ENCODE measurements around the gene WDR3. TPM values are rescaled to one million over a fixed set of nuclear protein-coding genes. Genes with fewer than 3 reads are reported as not detected.
A peak's percentile ranks its signal among the peaks of the same experiment; 100 is the strongest.

The WDR3 gene
- 10 to 100 TPM in 5 of 7 donors, 1 to 10 TPM in 2; 3.6 to 27.5 (median 20.8) TPM for total RNA-seq
- 10 to 100 TPM in 1 of 2 donors, 1 to 10 TPM in 1; 4.8 to 29.1 TPM for polyA plus RNA-seq
- long read RNA-seq, donor 1, full-length matches to known transcripts: 10 of 40 reads
- long read RNA-seq, donor 1, partial matches to known transcripts: 19 of 40 reads
- long read RNA-seq, donor 1, other reads (novel, unspliced or antisense): 11 of 40 reads
- long read RNA-seq, donor 2, full-length matches to known transcripts: 5 of 10 reads
- long read RNA-seq, donor 2, partial matches to known transcripts: 5 of 10 reads
- long read RNA-seq, donor 2, other reads (novel, unspliced or antisense): 0 of 10 reads
- long read RNA-seq, donor 3, full-length matches to known transcripts: 32 of 47 reads
- long read RNA-seq, donor 3, partial matches to known transcripts: 4 of 47 reads
- long read RNA-seq, donor 3, other reads (novel, unspliced or antisense): 11 of 47 reads

GRCh38 chr1:117929343-117930172 is at the start of gene WDR3, which contains the start of gene GDAP2:
WDR3 (plus strand) TSS chr1:117929739; CDS start chr1:117933320, 3,581 bp downstream.
GDAP2 (minus strand) TSS chr1:117929621; CDS start chr1:117920357, 9,264 bp downstream.
- H3K27me3 ChIP-seq: no peaks in the 10 kb centered on the region
- no peaks in the 10 kb centered on the region for H3K36me3 ChIP-seq
- WGBS, 3 donors: 0 to 1% (median 0%) methylated on average over 55 to 64 of the region's 64 CpGs
- intact Hi-C loops (cut with DNase I): no loop called here
- peak; percentile 92 to 95 (median 94) for DNase-seq
- H3K4me3 ChIP-seq: peak within 1 kb of the TSS; percentile 68
- no peak for TF ChIP-seq POLR2A (IDR thresholded peaks at IDR 0.05)
- no peak for TF ChIP-seq EP300 (IDR thresholded peaks at IDR 0.05)
- TF ChIP-seq CTCF (IDR thresholded peaks at IDR 0.05): no peak
- H3K27ac ChIP-seq: peak within 1 kb of the TSS in 1 of 2 donors; percentile 54
- H3K4me1 ChIP-seq (ENCODE audit: insufficient read depth): peaks cover 11% of the 10 kb centered on the region
- no peaks in the 10 kb centered on the region for H3K9me3 ChIP-seq

GRCh38 chr1:117883616-117884015 is 45.9 kb upstream of the WDR3 start:
- no peaks in the 10 kb centered on the region for H3K9me3 ChIP-seq
- no peak for DNase-seq
- no peaks in the 10 kb centered on the region for H3K4me1 ChIP-seq (ENCODE audit: insufficient read depth)
- H3K27ac ChIP-seq: no peak overlapping the region
- H3K27me3 ChIP-seq: no peaks in the 10 kb centered on the region
- WGBS, 3 donors: 93 to 100% (median 95%) methylated on average over 1 of the region's 1 CpG
- no peak overlapping the region for H3K4me3 ChIP-seq
- TF ChIP-seq POLR2A (IDR thresholded peaks at IDR 0.05) (no peak), CTCF (IDR thresholded peaks at IDR 0.05) (no peak), EP300 (IDR thresholded peaks at IDR 0.05) (no peak)
- H3K36me3 ChIP-seq: no peaks in the 10 kb centered on the region
- intact Hi-C loops (cut with DNase I): no loop called here

- H3K27me3 ChIP-seq: no peaks in the 10 kb centered on the region
- no peak overlapping the region for H3K4me3 ChIP-seq
- no peaks in the 10 kb centered on the region for H3K9me3 ChIP-seq
- H3K36me3 ChIP-seq: no peaks in the 10 kb centered on the region
- no peaks in the 10 kb centered on the region for H3K4me1 ChIP-seq (ENCODE audit: insufficient read depth)
- no peak for DNase-seq
- TF ChIP-seq EP300 (IDR thresholded peaks at IDR 0.05): no peak
- no peak for TF ChIP-seq POLR2A (IDR thresholded peaks at IDR 0.05)
- TF ChIP-seq CTCF (IDR thresholded peaks at IDR 0.05): no peak
- no peak overlapping the region for H3K27ac ChIP-seq
- intact Hi-C loops (cut with DNase I): no loop called here
- WGBS, 3 donors: 39 to 46% (median 40%) methylated on average over 2 of the region's 2 CpGs
These were observed 43.3 kb upstream of the WDR3 start for GRCh38 chr1:117886101-117886795.

GRCh38 chr1:117890452-117890851 is 39.1 kb upstream of the WDR3 start:
- no peak for TF ChIP-seq POLR2A (IDR thresholded peaks at IDR 0.05)
- no peak for TF ChIP-seq EP300 (IDR thresholded peaks at IDR 0.05)
- TF ChIP-seq CTCF (IDR thresholded peaks at IDR 0.05): no peak
- H3K4me3 ChIP-seq: no peak overlapping the region
- no peaks in the 10 kb centered on the region for H3K4me1 ChIP-seq (ENCODE audit: insufficient read depth)
- intact Hi-C loops (cut with DNase I): loop anchor here in 3 of 4 donors (10.0 kb wide), 2 partner anchors 136 to 376 kb away; no protein-coding TSS in a partner anchor
- no peaks in the 10 kb centered on the region for H3K36me3 ChIP-seq
- 95 to 99% (median 96%) methylated on average over 2 of the region's 2 CpGs for WGBS, 3 donors
- H3K9me3 ChIP-seq: no peaks in the 10 kb centered on the region
- H3K27me3 ChIP-seq: no peaks in the 10 kb centered on the region
- no peak for DNase-seq
- no peak overlapping the region for H3K27ac ChIP-seq
